ENCODE results near the gene MAP2K2.

MAP2K2 gene

DNA sequence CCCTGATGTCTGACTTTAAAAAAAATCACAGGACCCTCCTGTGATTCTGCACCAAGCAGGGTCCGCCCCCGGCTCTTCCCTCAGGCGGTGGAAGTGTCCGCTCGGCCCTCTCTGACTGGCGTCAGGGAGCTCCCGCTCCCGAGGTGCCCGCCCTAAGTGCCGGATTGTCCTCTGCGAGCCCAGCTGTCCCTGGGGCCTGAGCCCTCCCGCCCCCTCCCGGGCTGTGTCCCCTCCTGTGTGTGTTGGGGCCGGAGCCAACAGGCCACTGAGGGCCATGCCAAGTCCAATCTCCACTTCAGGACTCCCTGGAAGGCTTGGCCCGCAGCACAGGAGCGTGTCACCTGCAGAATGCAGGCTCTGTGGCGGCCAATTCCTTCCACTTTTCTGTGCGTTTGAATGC lies 25.4 kb downstream of the MAP2K2 start:
- no peak overlapping the region for H3K4me2 ChIP-seq (ENCODE audit: low read depth, low read length, poor library complexity, severe bottlenecking)
- H4K20me1 ChIP-seq (ENCODE audit: insufficient read depth, low read length, poor library complexity, severe bottlenecking) = no peaks in the 10 kb centered on the region
- no peaks in the 10 kb centered on the region for H3K27me3 ChIP-seq (ENCODE audit: insufficient read depth, low read length, poor library complexity, severe bottlenecking)
- H2AFZ ChIP-seq (ENCODE audit: low read length) = no peak overlapping the region
- no peaks in the 10 kb centered on the region for H3K9me2 ChIP-seq (replicated peaks; ENCODE audit: low read depth, low read length)
- TF ChIP-seq EZH2phosphoT487 (IDR thresholded peaks at IDR 0.05; ENCODE audit: borderline replicate concordance) = no peak
- TF ChIP-seq, protein P1, sequence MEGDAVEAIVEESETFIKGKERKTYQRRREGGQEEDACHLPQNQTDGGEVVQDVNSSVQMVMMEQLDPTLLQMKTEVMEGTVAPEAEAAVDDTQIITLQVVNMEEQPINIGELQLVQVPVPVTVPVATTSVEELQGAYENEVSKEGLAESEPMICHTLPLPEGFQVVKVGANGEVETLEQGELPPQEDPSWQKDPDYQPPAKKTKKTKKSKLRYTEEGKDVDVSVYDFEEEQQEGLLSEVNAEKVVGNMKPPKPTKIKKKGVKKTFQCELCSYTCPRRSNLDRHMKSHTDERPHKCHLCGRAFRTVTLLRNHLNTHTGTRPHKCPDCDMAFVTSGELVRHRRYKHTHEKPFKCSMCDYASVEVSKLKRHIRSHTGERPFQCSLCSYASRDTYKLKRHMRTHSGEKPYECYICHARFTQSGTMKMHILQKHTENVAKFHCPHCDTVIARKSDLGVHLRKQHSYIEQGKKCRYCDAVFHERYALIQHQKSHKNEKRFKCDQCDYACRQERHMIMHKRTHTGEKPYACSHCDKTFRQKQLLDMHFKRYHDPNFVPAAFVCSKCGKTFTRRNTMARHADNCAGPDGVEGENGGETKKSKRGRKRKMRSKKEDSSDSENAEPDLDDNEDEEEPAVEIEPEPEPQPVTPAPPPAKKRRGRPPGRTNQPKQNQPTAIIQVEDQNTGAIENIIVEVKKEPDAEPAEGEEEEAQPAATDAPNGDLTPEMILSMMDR (conservative IDR thresholded peaks at IDR 0.05; ENCODE audit: low read length) = no peak
- no peak overlapping the region for H3K4me3 ChIP-seq (ENCODE audit: low read length, poor library complexity, severe bottlenecking)
- no peaks in the 10 kb centered on the region for H3K4me1 ChIP-seq (ENCODE audit: insufficient read depth, low read length, poor library complexity, severe bottlenecking)
- H3K9me3 ChIP-seq (ENCODE audit: insufficient read depth, low read depth, low read length) = no peaks in the 10 kb centered on the region
- no peaks in the 10 kb centered on the region for H3F3A ChIP-seq (ENCODE audit: low read depth)
- H3K9ac ChIP-seq (ENCODE audit: low read depth, low read length, poor library complexity, severe bottlenecking) = no peak overlapping the region
- H3K79me2 ChIP-seq (ENCODE audit: insufficient read depth, low read length) = peaks cover 3% of the 10 kb centered on the region; the same call in 1 of the 2 replicates
- H3K36me3 ChIP-seq (ENCODE audit: insufficient read depth, low read length) = peaks cover 24% of the 10 kb centered on the region; the same call in 1 of the 2 replicates

DNA sequence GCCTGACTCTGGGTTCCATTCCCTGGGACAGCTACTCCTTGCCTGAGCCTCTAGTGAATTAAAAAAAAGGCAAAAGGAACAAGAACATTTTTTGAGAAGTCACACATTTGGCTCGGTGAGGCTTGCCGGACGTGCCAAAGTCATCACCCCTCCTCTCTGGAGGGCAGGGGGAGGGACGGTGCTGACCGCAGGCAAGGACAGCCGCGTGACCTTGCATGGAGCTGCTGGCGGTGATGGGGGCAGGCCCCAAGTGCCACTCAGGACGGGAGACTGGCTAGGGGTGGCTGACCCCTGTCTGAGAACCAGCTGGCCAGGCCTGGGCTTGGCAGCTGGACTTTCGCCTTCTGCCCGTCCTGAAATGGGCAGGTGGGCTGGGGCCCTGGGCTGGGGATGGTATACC lies 26.4 kb downstream of the MAP2K2 start:
- peaks cover 24% of the 10 kb centered on the region; the same call in 1 of the 2 replicates for H3K36me3 ChIP-seq (ENCODE audit: insufficient read depth, low read length)
- H3K4me1 ChIP-seq (ENCODE audit: insufficient read depth, low read length, poor library complexity, severe bottlenecking) = no peaks in the 10 kb centered on the region
- TF ChIP-seq EZH2phosphoT487 (IDR thresholded peaks at IDR 0.05; ENCODE audit: borderline replicate concordance) = no peak
- TF ChIP-seq, protein P1 (conservative IDR thresholded peaks at IDR 0.05; ENCODE audit: low read length) = no peak
- no peaks in the 10 kb centered on the region for H3F3A ChIP-seq (ENCODE audit: low read depth)
- H4K20me1 ChIP-seq (ENCODE audit: insufficient read depth, low read length, poor library complexity, severe bottlenecking) = no peaks in the 10 kb centered on the region
- H3K9me3 ChIP-seq (ENCODE audit: insufficient read depth, low read depth, low read length) = no peaks in the 10 kb centered on the region
- H3K27me3 ChIP-seq (ENCODE audit: insufficient read depth, low read length, poor library complexity, severe bottlenecking) = no peaks in the 10 kb centered on the region
- H3K4me2 ChIP-seq (ENCODE audit: low read depth, low read length, poor library complexity, severe bottlenecking) = no peak overlapping the region
- H2AFZ ChIP-seq (ENCODE audit: low read length) = no peak overlapping the region
- no peak overlapping the region for H3K9ac ChIP-seq (ENCODE audit: low read depth, low read length, poor library complexity, severe bottlenecking)
- no peak overlapping the region for H3K4me3 ChIP-seq (ENCODE audit: low read length, poor library complexity, severe bottlenecking)
- H3K9me2 ChIP-seq (replicated peaks; ENCODE audit: low read depth, low read length) = no peaks in the 10 kb centered on the region
- no peaks in the 10 kb centered on the region for H3K79me2 ChIP-seq (ENCODE audit: insufficient read depth, low read length)

DNA sequence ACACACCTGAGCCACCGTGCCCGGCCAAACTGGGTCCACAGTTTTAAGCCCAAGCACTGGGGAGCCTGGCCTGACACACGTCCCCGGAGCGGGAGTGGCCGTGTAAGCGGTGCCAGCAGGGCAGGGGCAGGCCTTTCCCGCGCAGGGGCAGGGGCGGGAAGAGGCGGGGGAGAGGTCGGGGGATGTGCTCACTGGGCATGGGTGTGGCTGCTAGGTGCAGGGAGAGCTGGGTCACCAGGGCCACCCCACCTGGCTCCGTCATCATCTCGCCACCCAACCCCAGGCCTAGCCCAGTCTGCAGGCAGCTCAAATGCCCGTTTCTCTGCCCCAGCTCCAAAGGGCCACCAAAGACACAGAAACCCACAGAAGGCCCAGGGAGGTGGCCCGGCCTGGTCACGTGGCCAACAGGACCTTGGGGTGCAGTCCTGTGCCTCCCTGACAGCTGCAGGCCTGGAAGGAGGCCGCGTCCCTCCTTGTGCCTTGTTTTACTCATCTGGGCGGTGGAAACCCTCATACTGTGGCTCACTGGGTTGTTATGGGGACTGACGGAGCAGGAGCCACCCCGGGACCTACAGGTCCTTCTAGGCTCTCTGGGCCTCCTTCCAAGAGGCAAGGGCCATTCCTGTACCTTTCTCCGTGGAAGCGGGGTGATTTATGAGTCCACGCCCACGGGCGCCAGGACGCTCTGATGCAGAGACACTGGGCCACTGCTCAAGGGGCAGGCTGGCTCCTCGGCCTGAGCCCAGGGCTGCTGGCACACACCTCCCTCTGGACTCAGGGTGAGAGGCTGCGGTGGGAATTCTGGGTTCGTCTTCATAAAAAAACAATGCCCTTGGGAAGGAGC lies 27.7 kb downstream of the MAP2K2 start:
- Histone ChIP-seq H3K4me2 (ENCODE audit: low read depth, low read length, poor library complexity, severe bottlenecking) (no peak overlapping the region), H3K4me1 (ENCODE audit: insufficient read depth, low read length, poor library complexity, severe bottlenecking) (no peaks in the 10 kb centered on the region), H4K20me1 (ENCODE audit: insufficient read depth, low read length, poor library complexity, severe bottlenecking) (no peaks in the 10 kb centered on the region), H2AFZ (ENCODE audit: low read length) (no peak overlapping the region), H3K36me3 (ENCODE audit: insufficient read depth, low read length) (peaks cover 13% of the 10 kb centered on the region; the same call in 1 of the 2 replicates), H3K79me2 (ENCODE audit: insufficient read depth, low read length) (no peaks in the 10 kb centered on the region), H3K9ac (ENCODE audit: low read depth, low read length, poor library complexity, severe bottlenecking) (no peak overlapping the region), H3K9me2 (replicated peaks; ENCODE audit: low read depth, low read length) (no peaks in the 10 kb centered on the region), H3K27me3 (ENCODE audit: insufficient read depth, low read length, poor library complexity, severe bottlenecking) (no peaks in the 10 kb centered on the region), H3K9me3 (ENCODE audit: insufficient read depth, low read depth, low read length) (no peaks in the 10 kb centered on the region), H3K4me3 (ENCODE audit: low read length, poor library complexity, severe bottlenecking) (no peak overlapping the region), H3F3A (ENCODE audit: low read depth) (no peaks in the 10 kb centered on the region)
- TF ChIP-seq EZH2phosphoT487 (IDR thresholded peaks at IDR 0.05; ENCODE audit: borderline replicate concordance) = no peak
- TF ChIP-seq, protein P1 (conservative IDR thresholded peaks at IDR 0.05; ENCODE audit: low read length) = no peak

Measured in Loucy (cell line).